ENCODE results near the gene TAF7. TPM values are rescaled to one million over a fixed set of nuclear protein-coding genes. Genes with fewer than 3 reads are reported as not detected.

Gene TAF7
- total and polyA plus RNA-seq, 8 donors = 53.2 to 142 (median 129) TPM

GRCh38 chr5:141363952-141364660, 43.5 kb upstream of the TAF7 start, which contains the start of gene PCDHGA5:
Gene PCDHGA5 (plus strand): TSS chr5:141364162. CDS start chr5:141364331, 169 bp downstream.
- DNase-seq (no peak), ATAC-seq (no peak)
- Histone ChIP-seq H3K9me3 (peaks cover 4 to 89% of the 10 kb centered on the region in 2 donors), H3K4me3 (no peak within 1 kb of the TSS), H3K27ac (no peak within 1 kb of the TSS), H3K36me3 (no peaks in the 10 kb centered on the region), H3K4me1 (no peaks in the 10 kb centered on the region), H3K27me3 (peaks cover 47 to 99% of the 10 kb centered on the region in 2 donors)
- TF ChIP-seq, protein P1, sequence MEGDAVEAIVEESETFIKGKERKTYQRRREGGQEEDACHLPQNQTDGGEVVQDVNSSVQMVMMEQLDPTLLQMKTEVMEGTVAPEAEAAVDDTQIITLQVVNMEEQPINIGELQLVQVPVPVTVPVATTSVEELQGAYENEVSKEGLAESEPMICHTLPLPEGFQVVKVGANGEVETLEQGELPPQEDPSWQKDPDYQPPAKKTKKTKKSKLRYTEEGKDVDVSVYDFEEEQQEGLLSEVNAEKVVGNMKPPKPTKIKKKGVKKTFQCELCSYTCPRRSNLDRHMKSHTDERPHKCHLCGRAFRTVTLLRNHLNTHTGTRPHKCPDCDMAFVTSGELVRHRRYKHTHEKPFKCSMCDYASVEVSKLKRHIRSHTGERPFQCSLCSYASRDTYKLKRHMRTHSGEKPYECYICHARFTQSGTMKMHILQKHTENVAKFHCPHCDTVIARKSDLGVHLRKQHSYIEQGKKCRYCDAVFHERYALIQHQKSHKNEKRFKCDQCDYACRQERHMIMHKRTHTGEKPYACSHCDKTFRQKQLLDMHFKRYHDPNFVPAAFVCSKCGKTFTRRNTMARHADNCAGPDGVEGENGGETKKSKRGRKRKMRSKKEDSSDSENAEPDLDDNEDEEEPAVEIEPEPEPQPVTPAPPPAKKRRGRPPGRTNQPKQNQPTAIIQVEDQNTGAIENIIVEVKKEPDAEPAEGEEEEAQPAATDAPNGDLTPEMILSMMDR (IDR thresholded peaks at IDR 0.05) = no peak
- intact Hi-C loops (cut with DNase I) = no loop called here

DNA sequence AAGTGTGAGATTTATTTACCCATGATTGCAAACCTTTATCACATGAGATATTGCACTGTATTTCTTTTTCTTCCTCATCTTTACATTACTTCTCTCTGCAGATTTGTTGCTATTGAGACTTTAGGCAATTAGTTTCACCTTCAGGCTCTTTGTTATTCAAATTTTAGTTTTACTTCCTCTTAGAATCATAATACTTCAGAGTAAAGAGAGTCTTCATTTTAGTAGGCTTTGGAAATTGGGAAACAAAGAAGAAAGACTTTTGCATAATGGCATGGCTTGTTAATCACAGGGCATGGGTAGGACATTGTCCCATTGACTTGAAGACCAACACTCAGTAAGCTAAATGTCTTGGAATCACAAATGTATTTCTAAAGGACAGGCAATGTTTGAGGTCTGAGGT, 42.1 kb upstream of the TAF7 start:
- intact Hi-C loops (cut with DNase I) = no loop called here
- H3K4me3 ChIP-seq = no peak overlapping the region
- DNase-seq = no peak
- H3K4me1 ChIP-seq = no peaks in the 10 kb centered on the region
- H3K27me3 ChIP-seq = peaks cover 40 to 91% of the 10 kb centered on the region in 2 donors
- no peak for ATAC-seq
- peaks cover 4 to 96% of the 10 kb centered on the region in 2 donors for H3K9me3 ChIP-seq
- H3K36me3 ChIP-seq = no peaks in the 10 kb centered on the region
- H3K27ac ChIP-seq = no peak overlapping the region
- TF ChIP-seq, protein P1 (IDR thresholded peaks at IDR 0.05) = no peak

- DNase-seq (no peak), ATAC-seq (no peak)
- H3K36me3 ChIP-seq = no peaks in the 10 kb centered on the region
- peaks cover 4 to 96% of the 10 kb centered on the region in 2 donors for H3K9me3 ChIP-seq
- H3K27ac ChIP-seq = no peak overlapping the region
- peaks cover 21 to 87% of the 10 kb centered on the region in 2 donors for H3K27me3 ChIP-seq
- no peaks in the 10 kb centered on the region for H3K4me1 ChIP-seq
- TF ChIP-seq, protein P1 (IDR thresholded peaks at IDR 0.05) = no peak
- intact Hi-C loops (cut with DNase I) = no loop called here
- no peak overlapping the region for H3K4me3 ChIP-seq
Observed at GRCh38 chr5:141360685-141361084, 40.1 kb upstream of the TAF7 start.

GRCh38 chr5:141359790-141360426, 39.3 kb upstream of the TAF7 start, which contains the start of gene PCDHGB2:
Gene PCDHGB2 (plus strand): TSS chr5:141359994. CDS start chr5:141360136, 142 bp downstream.
- ATAC-seq (no peak), DNase-seq (no peak)
- TF ChIP-seq, protein P1 (IDR thresholded peaks at IDR 0.05) = peak in 1 of 2 donors; percentile 9
- Histone ChIP-seq H3K27me3 (peaks cover 13 to 87% of the 10 kb centered on the region in 2 donors), H3K27ac (no peak within 1 kb of the TSS), H3K36me3 (no peaks in the 10 kb centered on the region), H3K9me3 (peaks cover 4 to 96% of the 10 kb centered on the region in 2 donors), H3K4me1 (no peaks in the 10 kb centered on the region), H3K4me3 (no peak within 1 kb of the TSS)
- intact Hi-C loops (cut with DNase I) = no loop called here

DNA sequence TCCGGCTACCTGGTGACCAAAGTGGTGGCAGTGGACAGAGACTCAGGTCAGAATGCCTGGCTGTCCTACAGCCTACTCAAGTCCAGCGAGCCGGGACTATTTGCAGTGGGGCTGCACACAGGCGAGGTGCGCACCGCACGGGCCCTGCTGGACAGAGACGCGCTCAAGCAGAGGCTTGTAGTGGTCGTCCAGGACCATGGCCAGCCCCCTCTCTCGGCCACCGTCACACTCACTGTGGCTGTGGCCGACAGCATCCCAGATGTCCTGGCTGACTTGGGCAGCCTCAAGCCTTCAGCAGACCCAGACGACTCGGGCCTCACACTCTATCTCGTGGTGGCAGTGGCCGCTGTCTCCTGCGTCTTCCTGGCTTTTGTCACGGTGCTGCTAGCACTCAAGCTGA, 36.4 kb upstream of the TAF7 start:
- ATAC-seq (no peak), DNase-seq (no peak)
- intact Hi-C loops (cut with DNase I) = no loop called here
- H3K36me3 ChIP-seq = no peaks in the 10 kb centered on the region
- no peak overlapping the region for H3K27ac ChIP-seq
- TF ChIP-seq, protein P1 (IDR thresholded peaks at IDR 0.05) = no peak
- peaks cover 4 to 84% of the 10 kb centered on the region in 2 donors for H3K9me3 ChIP-seq
- peaks cover 5 to 71% of the 10 kb centered on the region in 2 donors for H3K27me3 ChIP-seq
- no peaks in the 10 kb centered on the region for H3K4me1 ChIP-seq
- H3K4me3 ChIP-seq = no peak overlapping the region

Data from left lung (tissue), 10 donors.